Adrenal gland (tissue), 12 donors: ENCODE results near the gene MOB2. TPM values are rescaled to one million over a fixed set of nuclear protein-coding genes. Genes with fewer than 3 reads are reported as not detected.

Experiments used
- DNase-seq, 7 donors: peaks; one replicate each; pipeline ENCODE4 v3.0.0-alpha.2; 2019 to 2020
- H3K27ac ChIP-seq, 5 donors: fragments of 200-600 bp; sonication (generic) in 4 of 5; 1 replicate in 3 of 5; 2 replicates in 2 of 5; pipeline versions ENCODE4 v1.5.1 to v1.8.0; 2016 to 2020; ENCODE audit warnings: mild to moderate bottlenecking in 1 of 5
- H3K27me3 ChIP-seq: fragments of 200-600 bp; 2 replicates; pipeline ENCODE4 v1.8.0; 2021
- H3K36me3 ChIP-seq, 2 donors: fragments of 200-600 bp; replicated peaks in 1 of 2; 1 replicate in 1 of 2; 2 replicates in 1 of 2; pipeline versions ENCODE4 v1.5.1 to v1.8.0; 2018 to 2022
- H3K4me1 ChIP-seq, 2 donors: fragments of 200-600 bp; replicated peaks in 1 of 2; 1 replicate in 1 of 2; 2 replicates in 1 of 2; pipeline versions ENCODE4 v1.5.1 to v1.8.0; 2018 to 2021
- H3K4me3 ChIP-seq, 4 donors: fragments of 200-600 bp; sonication (generic) in 3 of 4; one replicate each; pipeline ENCODE4 v1.5.1; 2016 to 2018
- H3K9me3 ChIP-seq, 3 donors: fragments of 200-600 bp; sonication (generic) in 1 of 3; replicated peaks in 1 of 3; 1 replicate in 2 of 3; 2 replicates in 1 of 3; pipeline versions ENCODE4 v1.5.1 to v1.8.0; 2016 to 2021
- POLR2A ChIP-seq, 2 donors: fragments of 450-650 bp; IDR thresholded peaks; one replicate each; pipeline ENCODE4 v1.6.1; 2017; ENCODE audit warnings: antibody characterized with exemption in 2 of 2, mild to moderate bottlenecking in 2 of 2, moderate library complexity in 1 of 2
- WGBS, 4 donors: extraction: QIAGEN DNeasy Blood & Tissue Kit in 2 of 4; methylation state at CpG; one replicate each; pipeline versions ENCODE4 v1.1.5 to v1.1.7; 2013 to 2017; 5-methylcytosine and 5-hydroxymethylcytosine counted together
- intact Hi-C, 2 donors: fragments of 100-400 bp; cut with DNase I; formaldehyde crosslinking; loops; one replicate each; pipeline versions ENCODE4 v1.14.1 to v1.15.0; 2022 to 2023
- polyA plus RNA-seq, 3 donors: library from polyadenylated mRNA; stranded (reverse); fragments of 200-250 nt in 2 of 3; fragments of 350-450 nt in 1 of 3; fragmentation: Illumina TruSeq in 1 of 3; extraction: RNeasy Lipid Tissue Mini Kit (QIAGEN cat#74804) in 1 of 3; gene quantifications; one replicate each; pipeline ENCODE4 v1.2.3, GENCODE V29; 2013 to 2014
- total RNA-seq, 9 donors: library from RNA; depleted of rRNA in 4 of 9; stranded (reverse); fragments of >200 nt in 4 of 9; fragments of 120-200 nt in 1 of 9; fragmentation: NEBNext Ultra II Directional in 1 of 9; extraction: Animal tissue kit (Norgen Biotek cat#: 25700) in 1 of 9; gene quantifications; one replicate each; pipeline versions ENCODE4 v1.1.0 to v1.2.4, GENCODE V29; 2013 to 2023
- TF ChIP-seq, protein P1 (sequence below), 6 experiments: fragments of 450-650 bp in 4 of 6; fragments of 200-600 bp in 2 of 6; sonication (generic) in 1 of 6; IDR thresholded peaks; 1 replicate in 5 of 6; 2 replicates in 1 of 6; pipeline versions ENCODE4 v1.5.1 to v1.8.0; 2016 to 2021; ENCODE audit warnings: antibody characterized with exemption in 6 of 6, mild to moderate bottlenecking in 2 of 6, moderate library complexity in 1 of 6
- donor health status: healthy with polysubstance abuse.
- donor health status: Bipolar disorder and iron deficiency.
- donor health status: DM: yes; HTN: yes; CAD: no.
- donor health status: DM: no; HTN: no; CAD: no.
- donor health status: DM: no; HTN: no; CAD: no.
- donor health status: DM: yes; HTN: yes; CAD: no.

MOB2 gene
- total and polyA plus RNA-seq, 12 donors = 11.2 to 43.3 (median 30.6) TPM

- 30 to 60% (median 53%) methylated on average over 5 to 22 of the region's 22 CpGs for WGBS, 4 donors
- Histone ChIP-seq H3K4me1 (peaks cover 0 to 16% of the 10 kb centered on the region in 2 donors), H3K36me3 (no peaks in the 10 kb centered on the region), H3K9me3 (no peaks in the 10 kb centered on the region), H3K27ac (no peak overlapping the region), H3K27me3 (no peaks in the 10 kb centered on the region), H3K4me3 (no peak overlapping the region)
- DNase-seq = peak in 5 of 7 donors; percentile 45 to 73 (median 62)
- intact Hi-C loops = no loop called here
- no peak for TF ChIP-seq POLR2A (IDR thresholded peaks at IDR 0.05)
- TF ChIP-seq, protein P1, sequence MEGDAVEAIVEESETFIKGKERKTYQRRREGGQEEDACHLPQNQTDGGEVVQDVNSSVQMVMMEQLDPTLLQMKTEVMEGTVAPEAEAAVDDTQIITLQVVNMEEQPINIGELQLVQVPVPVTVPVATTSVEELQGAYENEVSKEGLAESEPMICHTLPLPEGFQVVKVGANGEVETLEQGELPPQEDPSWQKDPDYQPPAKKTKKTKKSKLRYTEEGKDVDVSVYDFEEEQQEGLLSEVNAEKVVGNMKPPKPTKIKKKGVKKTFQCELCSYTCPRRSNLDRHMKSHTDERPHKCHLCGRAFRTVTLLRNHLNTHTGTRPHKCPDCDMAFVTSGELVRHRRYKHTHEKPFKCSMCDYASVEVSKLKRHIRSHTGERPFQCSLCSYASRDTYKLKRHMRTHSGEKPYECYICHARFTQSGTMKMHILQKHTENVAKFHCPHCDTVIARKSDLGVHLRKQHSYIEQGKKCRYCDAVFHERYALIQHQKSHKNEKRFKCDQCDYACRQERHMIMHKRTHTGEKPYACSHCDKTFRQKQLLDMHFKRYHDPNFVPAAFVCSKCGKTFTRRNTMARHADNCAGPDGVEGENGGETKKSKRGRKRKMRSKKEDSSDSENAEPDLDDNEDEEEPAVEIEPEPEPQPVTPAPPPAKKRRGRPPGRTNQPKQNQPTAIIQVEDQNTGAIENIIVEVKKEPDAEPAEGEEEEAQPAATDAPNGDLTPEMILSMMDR (IDR thresholded peaks at IDR 0.05) = no peak
These were observed 30.4 kb downstream of the MOB2 start for GRCh38 chr11:1456176-1456575.

DNA sequence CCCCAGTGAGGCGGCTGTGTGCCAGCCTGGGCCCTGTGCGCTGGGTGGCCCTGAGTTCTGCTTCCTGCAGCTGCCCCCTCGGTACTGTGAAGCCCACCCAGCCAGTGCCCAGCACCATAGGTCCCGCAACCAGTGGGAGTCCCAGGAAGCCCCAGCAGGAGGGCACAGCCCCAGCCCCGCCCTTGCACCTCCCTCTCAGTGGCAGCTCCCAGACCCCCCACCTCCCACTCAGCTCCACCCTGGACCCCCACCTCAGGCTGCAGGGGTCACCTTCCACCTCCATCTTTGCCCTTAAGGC lies 30.9 kb downstream of the MOB2 start:
- no peak for DNase-seq
- H3K36me3 ChIP-seq = no peaks in the 10 kb centered on the region
- H3K27ac ChIP-seq = no peak overlapping the region
- no peaks in the 10 kb centered on the region for H3K9me3 ChIP-seq
- 76 to 83% (median 79%) methylated on average over 1 to 5 of the region's 5 CpGs for WGBS, 4 donors
- H3K4me1 ChIP-seq = peaks cover 0 to 16% of the 10 kb centered on the region in 2 donors
- TF ChIP-seq, protein P1 (IDR thresholded peaks at IDR 0.05) = no peak
- TF ChIP-seq POLR2A (IDR thresholded peaks at IDR 0.05) = no peak
- H3K4me3 ChIP-seq = no peak overlapping the region
- no peaks in the 10 kb centered on the region for H3K27me3 ChIP-seq
- intact Hi-C loops = no loop called here

- DNase-seq = no peak
- Histone ChIP-seq H3K27me3 (no peaks in the 10 kb centered on the region), H3K4me1 (peaks cover 0 to 16% of the 10 kb centered on the region in 2 donors), H3K36me3 (no peaks in the 10 kb centered on the region), H3K9me3 (no peaks in the 10 kb centered on the region), H3K27ac (no peak overlapping the region), H3K4me3 (no peak overlapping the region)
- TF ChIP-seq, protein P1 (IDR thresholded peaks at IDR 0.05) = no peak
- TF ChIP-seq POLR2A (IDR thresholded peaks at IDR 0.05) = no peak
- intact Hi-C loops = no loop called here
- WGBS, 4 donors = 75 to 87% (median 79%) methylated on average over 14 to 24 of the region's 24 CpGs
These were observed 31.4 kb downstream of the MOB2 start for GRCh38 chr11:1455032-1455762.

DNA sequence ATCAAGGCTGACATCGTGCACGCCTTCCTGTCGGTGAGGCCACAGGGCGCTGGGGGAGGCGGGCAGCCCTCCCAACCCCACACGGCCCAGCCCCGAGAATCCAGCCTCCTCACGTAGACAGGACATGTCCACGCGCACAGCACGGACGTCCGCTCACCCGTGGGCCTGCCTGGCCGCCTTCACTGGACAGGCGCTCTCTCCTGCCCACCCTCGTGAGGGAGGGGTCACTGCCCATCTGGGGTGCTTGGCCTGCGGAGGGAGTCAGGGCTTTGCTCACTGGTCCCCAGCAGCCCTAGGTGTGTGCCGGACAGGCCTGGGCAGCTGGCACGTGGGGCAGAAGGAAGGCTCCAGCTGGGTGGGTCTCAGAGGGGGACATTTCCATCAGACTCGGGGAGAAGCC lies 32.0 kb downstream of the MOB2 start:
- no peak overlapping the region for H3K27ac ChIP-seq
- H3K27me3 ChIP-seq = no peaks in the 10 kb centered on the region
- H3K4me3 ChIP-seq = no peak overlapping the region
- no peaks in the 10 kb centered on the region for H3K9me3 ChIP-seq
- no peaks in the 10 kb centered on the region for H3K36me3 ChIP-seq
- intact Hi-C loops = no loop called here
- H3K4me1 ChIP-seq = peaks cover 0 to 16% of the 10 kb centered on the region in 2 donors
- 78 to 89% (median 80%) methylated on average over 8 to 21 of the region's 21 CpGs for WGBS, 4 donors
- no peak for DNase-seq
- TF ChIP-seq POLR2A (IDR thresholded peaks at IDR 0.05) = no peak
- TF ChIP-seq, protein P1 (IDR thresholded peaks at IDR 0.05) = no peak
